ENCODE results near the gene MAGI3.

MAGI3 gene

GRCh38 chr1:113505357-113505756 lies 115.0 kb downstream of the MAGI3 start:
- TF ChIP-seq FOXP2 (optimal IDR thresholded peaks at IDR 0.05; ENCODE audit: borderline replicate concordance, extremely low read depth, extremely low read length, insufficient read depth) = no peak
- no peak for TF ChIP-seq POLR2AphosphoS5 (IDR thresholded peaks at IDR 0.05; ENCODE audit: low read depth, low read length)
- no peak for TF ChIP-seq SIN3A (IDR thresholded peaks at IDR 0.05; ENCODE audit: borderline replicate concordance, insufficient read depth, low read length)
- no peak for TF ChIP-seq REST (IDR thresholded peaks at IDR 0.05; ENCODE audit: insufficient read depth in 1 of 2, low read depth in 2 of 2, low read length in 2 of 2)
- TF ChIP-seq TAF1 (IDR thresholded peaks at IDR 0.05; ENCODE audit: borderline replicate concordance, insufficient read depth, low read length) = no peak

- TF ChIP-seq TAF1 (IDR thresholded peaks at IDR 0.05; ENCODE audit: borderline replicate concordance, insufficient read depth, low read length) (no peak), REST (IDR thresholded peaks at IDR 0.05; ENCODE audit: insufficient read depth in 1 of 2, low read depth in 2 of 2, low read length in 2 of 2) (no peak), POLR2AphosphoS5 (IDR thresholded peaks at IDR 0.05; ENCODE audit: low read depth, low read length) (no peak), SIN3A (IDR thresholded peaks at IDR 0.05; ENCODE audit: borderline replicate concordance, insufficient read depth, low read length) (no peak), FOXP2 (optimal IDR thresholded peaks at IDR 0.05; ENCODE audit: borderline replicate concordance, extremely low read depth, extremely low read length, insufficient read depth) (no peak)
These were observed 117.4 kb downstream of the MAGI3 start for GRCh38 chr1:113507552-113508214.

GRCh38 chr1:113508364-113509164 lies 118.2 kb downstream of the MAGI3 start:
- TF ChIP-seq FOXP2 (optimal IDR thresholded peaks at IDR 0.05; ENCODE audit: borderline replicate concordance, extremely low read depth, extremely low read length, insufficient read depth) (no peak), POLR2AphosphoS5 (IDR thresholded peaks at IDR 0.05; ENCODE audit: low read depth, low read length) (no peak), REST (IDR thresholded peaks at IDR 0.05; ENCODE audit: insufficient read depth in 1 of 2, low read depth in 2 of 2, low read length in 2 of 2) (no peak), TAF1 (IDR thresholded peaks at IDR 0.05; ENCODE audit: borderline replicate concordance, insufficient read depth, low read length) (no peak), SIN3A (IDR thresholded peaks at IDR 0.05; ENCODE audit: borderline replicate concordance, insufficient read depth, low read length) (no peak)

- TF ChIP-seq SIN3A (IDR thresholded peaks at IDR 0.05; ENCODE audit: borderline replicate concordance, insufficient read depth, low read length) (no peak), REST (IDR thresholded peaks at IDR 0.05; ENCODE audit: insufficient read depth in 1 of 2, low read depth in 2 of 2, low read length in 2 of 2) (no peak), POLR2AphosphoS5 (IDR thresholded peaks at IDR 0.05; ENCODE audit: low read depth, low read length) (no peak), TAF1 (IDR thresholded peaks at IDR 0.05; ENCODE audit: borderline replicate concordance, insufficient read depth, low read length) (no peak), FOXP2 (optimal IDR thresholded peaks at IDR 0.05; ENCODE audit: borderline replicate concordance, extremely low read depth, extremely low read length, insufficient read depth) (no peak)
These were observed 121.0 kb downstream of the MAGI3 start for GRCh38 chr1:113511269-113511668.

All from PFSK-1 (cell line).